Sigmoid colon (tissue), 4 donors: Measurements from ENCODE around the gene DNAJC5.

ENCODE experiments used
- POLR2A ChIP-seq, 2 donors: fragments of 450-650 bp; IDR thresholded peaks; one replicate each; pipeline ENCODE4 v1.6.1; 2016; ENCODE audit warnings: antibody characterized with exemption in 2 of 2, mild to moderate bottlenecking in 2 of 2, moderate library complexity in 2 of 2
- POLR2AphosphoS5 ChIP-seq, 4 donors: sonication (generic); formaldehyde crosslinking; IDR thresholded peaks; one replicate each; pipeline ENCODE4 v1.6.1; 2017; ENCODE audit warnings: antibody characterized with exemption in 4 of 4
- TF ChIP-seq, protein P1 (sequence below), 4 experiments: fragments of 450-650 bp in 3 of 4; fragments of 200-600 bp in 1 of 4; IDR thresholded peaks; one replicate each; pipeline ENCODE4 v1.5.1; 2016 to 2019; ENCODE audit warnings: antibody characterized with exemption in 4 of 4, mild to moderate bottlenecking in 3 of 4, moderate library complexity in 2 of 4

GRCh38 chr20:63959699-63960075 is 64.8 kb downstream of the DNAJC5 start:
- TF ChIP-seq, protein P1, sequence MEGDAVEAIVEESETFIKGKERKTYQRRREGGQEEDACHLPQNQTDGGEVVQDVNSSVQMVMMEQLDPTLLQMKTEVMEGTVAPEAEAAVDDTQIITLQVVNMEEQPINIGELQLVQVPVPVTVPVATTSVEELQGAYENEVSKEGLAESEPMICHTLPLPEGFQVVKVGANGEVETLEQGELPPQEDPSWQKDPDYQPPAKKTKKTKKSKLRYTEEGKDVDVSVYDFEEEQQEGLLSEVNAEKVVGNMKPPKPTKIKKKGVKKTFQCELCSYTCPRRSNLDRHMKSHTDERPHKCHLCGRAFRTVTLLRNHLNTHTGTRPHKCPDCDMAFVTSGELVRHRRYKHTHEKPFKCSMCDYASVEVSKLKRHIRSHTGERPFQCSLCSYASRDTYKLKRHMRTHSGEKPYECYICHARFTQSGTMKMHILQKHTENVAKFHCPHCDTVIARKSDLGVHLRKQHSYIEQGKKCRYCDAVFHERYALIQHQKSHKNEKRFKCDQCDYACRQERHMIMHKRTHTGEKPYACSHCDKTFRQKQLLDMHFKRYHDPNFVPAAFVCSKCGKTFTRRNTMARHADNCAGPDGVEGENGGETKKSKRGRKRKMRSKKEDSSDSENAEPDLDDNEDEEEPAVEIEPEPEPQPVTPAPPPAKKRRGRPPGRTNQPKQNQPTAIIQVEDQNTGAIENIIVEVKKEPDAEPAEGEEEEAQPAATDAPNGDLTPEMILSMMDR (IDR thresholded peaks at IDR 0.05): no peak
- TF ChIP-seq POLR2AphosphoS5 (IDR thresholded peaks at IDR 0.05) (no peak), POLR2A (IDR thresholded peaks at IDR 0.05) (no peak)
